ENCODE measurements around the gene KCNH2.

The KCNH2 gene

DNA sequence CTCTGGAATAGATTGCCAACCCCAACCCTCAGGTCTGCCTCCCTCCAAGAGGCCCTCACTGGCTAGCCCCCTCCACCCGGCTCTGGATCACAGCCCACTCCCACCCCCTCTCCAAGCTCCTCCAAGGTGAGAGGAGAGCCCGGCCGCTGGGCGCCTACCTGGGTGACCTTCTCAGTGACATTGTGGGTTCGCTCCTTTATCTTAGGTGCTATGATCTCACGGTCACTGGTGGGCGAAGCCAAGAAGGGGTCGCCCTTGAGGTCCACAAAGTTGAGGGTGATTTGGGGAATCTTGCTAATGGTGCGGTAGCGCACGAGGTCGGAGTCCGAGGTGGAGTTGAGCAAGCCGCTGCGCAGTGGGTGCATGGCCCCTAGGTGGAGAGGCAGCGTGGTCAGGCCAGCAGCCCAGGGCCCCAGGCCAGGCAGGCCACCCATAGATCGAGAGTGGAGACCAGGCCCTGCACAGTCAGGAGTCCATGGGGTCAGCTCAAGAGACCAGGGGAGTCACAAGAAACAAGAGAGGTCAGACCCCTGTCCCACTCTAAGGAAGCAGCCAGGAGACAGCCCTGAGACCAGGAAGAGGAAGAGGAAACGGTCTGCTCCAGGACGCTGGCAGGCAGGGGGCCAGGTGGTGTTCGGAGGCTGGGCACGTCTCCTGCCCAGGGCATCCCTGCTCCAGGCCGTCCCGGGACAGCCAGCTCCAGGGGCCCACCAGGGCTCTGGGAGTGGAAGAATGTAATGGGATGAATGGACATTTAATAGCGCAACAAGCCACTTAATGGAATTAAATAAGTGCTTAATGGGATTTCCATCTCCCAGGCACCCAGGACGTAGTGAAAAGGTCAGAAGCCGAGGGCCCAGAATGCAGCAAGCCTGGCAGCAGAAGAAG is 20.7 kb downstream of the KCNH2 start:
- DNase-seq, result no peak

DNA sequence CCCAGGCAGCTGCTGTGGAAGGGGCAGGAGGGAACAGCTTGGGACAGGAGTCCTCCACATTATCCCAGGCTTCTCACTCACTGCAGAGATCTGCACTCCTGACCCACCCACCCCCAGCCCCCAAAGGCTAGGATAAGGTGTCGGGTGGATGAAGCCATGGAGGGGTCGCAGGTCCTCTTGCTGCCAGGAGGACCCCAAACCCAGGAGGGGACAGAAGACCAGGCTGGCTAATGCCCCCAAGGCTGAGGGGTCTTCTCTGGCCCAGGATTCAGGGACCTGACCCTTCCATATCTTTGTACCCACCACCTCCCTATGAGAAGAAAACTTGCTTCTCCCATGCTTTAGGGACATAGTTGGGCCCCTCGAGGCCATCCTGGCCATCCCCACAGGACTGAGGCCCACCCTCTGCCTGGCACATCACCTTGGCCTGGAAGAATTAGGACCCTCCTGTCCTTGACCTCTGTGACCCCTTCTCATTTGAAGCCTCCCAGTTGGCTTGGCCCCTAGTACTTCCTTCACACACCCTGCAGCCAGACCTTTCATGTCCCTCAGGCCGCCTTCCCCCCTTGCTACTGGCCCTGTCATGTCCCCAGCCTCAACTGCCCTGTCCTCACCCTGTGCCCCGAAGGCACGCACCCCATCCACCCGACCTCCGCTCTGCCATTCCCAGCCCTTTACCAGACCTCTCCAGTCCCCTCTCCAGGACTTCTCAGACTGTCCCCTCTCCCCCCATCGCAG is 21.6 kb downstream of the KCNH2 start:
- no peak for DNase-seq

DNA sequence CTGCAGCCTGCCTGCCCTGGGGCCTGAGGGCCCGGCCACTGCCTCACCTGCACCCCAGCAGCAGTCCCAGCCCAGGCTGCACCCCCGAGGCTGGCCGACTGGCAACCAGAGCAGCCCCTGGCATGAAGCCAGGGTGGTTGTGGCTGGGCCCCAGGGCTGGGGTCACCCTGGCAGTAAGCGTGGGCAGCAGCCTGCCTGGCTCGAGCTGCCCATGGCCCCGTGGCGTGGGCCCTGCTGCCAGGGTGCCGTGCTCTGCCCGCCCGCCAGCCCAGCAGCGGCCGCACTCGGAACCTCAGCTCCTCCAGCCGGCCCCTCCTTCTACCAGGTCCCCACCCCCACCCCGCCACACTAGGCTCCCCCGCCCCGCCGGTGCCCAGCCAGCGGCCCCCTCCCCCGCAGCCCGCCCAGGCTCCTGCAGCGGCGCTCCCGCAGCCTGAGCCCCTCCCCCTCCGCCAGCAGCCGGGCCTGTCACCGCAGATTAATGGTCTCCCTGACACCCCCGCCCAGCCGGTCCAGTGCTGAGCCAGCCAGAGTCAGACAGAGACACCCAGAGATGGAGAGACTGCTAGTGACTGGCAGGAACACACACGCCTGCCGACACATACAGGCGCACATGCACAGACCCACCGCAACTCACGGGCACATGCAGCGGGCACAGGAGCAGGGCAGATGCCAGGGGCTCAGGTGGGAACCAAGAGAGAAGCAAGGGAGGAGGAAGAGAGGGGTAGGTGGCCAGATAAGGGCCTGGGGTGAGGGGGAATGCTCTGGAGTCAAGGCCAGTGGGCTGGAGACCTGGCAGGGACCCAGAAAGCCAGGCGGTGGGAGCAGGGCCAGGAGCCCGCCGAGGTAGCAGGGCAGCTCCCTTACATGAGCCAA is 22.4 kb downstream of the KCNH2 start:
- no peak for DNase-seq

DNA sequence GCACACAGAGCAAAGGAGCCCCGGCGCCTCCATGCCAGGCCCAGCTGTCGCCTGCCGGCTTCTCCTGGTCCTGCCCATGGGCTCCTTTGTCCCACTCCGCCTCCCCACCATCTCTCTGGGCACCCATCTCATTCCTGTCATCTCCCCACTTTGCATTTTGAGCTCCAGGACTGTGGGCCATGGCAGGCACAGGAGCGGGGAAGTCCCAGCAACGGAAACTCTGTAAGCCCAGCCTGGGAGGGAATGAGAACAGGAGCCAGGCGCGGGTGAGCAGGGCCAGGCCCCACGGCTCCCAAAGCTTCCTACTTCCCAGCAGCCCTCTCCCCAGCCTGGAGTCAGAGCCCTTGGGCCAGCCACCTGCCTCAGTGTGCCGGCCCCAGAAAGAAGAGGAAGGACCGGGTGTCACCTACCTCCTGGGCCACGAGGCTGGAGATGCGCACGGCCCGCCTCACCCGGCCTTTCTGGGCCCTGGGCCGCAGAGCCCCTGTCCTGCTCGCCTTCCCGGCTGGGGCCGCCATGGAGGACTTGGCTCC is 23.1 kb downstream of the KCNH2 start:
- DNase-seq, result no peak

DNA sequence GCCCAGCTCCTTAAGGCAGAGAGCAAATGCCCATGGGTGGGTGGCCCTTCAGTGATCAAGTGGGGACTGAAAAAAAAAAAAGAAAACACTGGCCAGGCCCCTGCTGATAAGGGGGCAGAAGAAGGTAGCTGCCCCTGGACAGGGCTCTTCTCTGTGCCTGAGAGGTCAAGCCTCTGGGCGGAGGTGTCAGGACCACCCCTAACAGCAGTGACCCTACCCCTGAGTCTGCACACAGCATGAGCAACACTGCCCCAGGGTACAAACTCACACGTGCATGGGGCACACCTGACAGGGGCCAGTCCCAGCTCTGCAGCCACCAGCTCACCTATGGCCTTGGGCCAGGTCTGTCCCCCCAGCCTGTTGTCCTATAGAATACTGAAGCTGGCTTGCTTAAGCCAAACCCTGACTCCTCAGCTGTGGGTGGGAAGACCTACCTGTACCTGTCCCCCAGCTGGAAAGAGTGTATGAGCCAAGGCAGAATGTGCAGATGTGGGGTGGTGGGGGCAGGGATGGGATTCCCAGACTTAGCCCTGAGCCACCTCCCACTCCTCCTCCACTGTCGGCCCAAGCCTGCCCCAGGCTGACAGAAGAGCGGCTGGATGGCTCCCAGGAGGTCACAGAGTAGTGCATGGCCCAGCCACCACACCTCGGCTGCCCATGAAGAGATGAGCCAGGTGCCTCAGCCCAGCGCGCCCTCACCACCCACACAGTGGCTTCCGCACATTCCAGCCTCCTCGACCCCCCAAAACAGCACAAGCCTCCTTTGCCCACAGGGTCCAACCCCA is 23.7 kb downstream of the KCNH2 start:
- no peak for DNase-seq

DNA sequence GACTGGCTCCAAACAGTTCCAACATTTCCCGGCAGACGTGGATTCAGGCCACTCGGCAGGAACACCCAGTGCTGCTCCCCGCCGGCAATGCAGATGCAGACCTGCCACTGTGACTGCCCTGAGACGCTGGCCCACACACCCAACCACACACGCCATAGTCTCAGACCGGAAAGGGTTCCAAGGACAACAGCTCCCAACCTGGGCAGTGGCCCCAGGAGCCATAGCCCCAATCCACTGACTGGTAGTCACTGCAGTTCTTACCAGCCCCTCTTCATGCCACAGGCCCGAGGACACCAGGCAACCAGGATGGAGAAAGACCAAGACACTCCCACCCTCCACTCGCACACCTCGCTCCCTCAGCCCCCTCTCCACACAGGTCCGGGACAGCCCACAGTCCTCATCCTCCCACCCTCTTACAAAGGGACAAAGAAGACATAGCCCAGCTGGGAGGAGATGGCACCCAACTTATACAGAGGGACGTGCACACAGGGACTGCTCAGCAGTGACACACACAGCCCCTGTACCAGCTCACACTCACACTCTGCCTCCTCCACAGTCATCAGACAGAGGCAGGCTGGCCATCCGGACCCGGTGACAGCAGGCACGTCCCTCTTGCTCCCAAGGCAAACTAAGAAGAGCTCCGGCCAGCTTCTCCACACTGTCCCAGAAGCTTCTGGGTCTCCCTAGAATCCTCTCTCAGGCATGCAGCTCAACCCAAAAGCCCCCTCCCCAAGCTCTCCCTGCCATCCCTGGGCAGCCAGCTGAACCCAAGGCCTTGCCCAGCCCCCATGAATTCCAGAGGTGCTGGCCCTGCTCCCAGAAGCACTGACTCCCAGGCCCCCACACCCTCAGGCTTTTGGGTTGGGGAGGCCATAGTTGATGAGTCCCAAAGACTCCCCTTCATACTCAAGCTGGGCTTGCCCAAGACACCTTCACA is 24.8 kb downstream of the KCNH2 start:
- no peak for DNase-seq

DNA sequence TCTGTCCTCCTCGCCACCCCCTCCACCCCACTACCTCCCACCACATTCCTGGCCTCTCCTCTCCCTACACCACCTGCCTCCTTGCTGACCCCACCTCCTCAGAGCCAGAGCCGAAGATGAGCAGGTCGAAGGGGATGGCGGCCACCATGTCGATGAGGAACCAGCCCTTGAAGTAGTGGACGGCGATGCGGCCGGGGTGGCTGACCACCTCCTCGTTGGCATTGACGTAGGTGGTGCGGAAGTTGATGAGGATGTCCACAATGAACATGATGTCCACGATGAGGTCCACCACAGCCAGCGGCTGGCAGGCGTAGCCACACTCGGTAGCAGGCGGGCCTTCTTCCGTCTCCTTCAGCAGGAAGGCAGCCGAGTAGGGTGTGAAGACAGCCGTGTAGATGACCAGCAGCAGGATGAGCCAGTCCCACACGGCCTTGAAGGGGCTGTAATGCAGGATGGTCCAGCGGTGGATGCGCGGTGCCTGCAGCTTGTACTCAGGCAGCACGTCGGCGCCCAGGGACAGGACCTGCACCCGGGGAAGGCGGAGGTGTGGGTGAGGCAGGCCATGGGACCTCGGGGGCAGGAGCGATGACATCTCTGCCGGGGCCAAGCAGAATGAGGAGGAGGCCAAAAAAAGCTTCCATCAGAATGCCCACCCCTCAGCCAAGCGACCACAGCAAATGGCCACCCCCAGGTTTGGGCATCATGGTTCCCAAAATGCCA is 25.6 kb downstream of the KCNH2 start:
- no peak for DNase-seq

DNA sequence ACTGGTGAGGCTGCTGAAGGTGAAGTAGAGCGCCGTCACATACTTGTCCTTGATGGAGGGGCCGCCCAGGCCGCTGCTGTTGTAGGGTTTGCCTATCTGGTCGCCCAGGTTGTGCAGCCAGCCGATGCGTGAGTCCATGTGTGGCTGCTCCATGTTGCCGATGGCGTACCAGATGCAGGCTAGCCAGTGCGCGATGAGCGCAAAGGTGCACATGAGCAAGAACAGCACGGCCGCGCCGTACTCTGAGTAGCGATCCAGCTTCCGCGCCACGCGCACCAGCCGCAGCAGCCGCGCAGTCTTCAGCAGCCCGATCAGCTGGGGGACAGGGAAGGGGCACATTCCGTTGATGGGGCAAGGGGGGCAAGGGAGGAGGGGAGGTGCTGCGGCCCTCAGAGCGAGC is 26.6 kb downstream of the KCNH2 start:
- DNase-seq, result no peak

DNA sequence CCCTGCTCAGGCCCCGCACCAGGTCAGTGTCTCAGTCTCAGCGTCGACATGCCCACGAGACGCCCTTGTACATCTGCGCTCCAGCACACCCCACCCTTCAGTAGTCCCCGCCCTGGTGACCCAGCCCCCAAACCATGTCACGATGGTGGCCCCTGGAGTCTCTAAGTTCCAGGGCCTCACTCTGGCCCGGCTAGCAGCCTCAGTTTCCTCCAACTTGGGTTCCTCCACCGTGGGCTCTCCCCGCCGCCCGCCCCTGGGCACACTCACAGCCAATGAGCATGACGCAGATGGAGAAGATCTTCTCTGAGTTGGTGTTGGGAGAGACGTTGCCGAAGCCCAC is 27.0 kb downstream of the KCNH2 start:
- DNase-seq, result no peak

DNA sequence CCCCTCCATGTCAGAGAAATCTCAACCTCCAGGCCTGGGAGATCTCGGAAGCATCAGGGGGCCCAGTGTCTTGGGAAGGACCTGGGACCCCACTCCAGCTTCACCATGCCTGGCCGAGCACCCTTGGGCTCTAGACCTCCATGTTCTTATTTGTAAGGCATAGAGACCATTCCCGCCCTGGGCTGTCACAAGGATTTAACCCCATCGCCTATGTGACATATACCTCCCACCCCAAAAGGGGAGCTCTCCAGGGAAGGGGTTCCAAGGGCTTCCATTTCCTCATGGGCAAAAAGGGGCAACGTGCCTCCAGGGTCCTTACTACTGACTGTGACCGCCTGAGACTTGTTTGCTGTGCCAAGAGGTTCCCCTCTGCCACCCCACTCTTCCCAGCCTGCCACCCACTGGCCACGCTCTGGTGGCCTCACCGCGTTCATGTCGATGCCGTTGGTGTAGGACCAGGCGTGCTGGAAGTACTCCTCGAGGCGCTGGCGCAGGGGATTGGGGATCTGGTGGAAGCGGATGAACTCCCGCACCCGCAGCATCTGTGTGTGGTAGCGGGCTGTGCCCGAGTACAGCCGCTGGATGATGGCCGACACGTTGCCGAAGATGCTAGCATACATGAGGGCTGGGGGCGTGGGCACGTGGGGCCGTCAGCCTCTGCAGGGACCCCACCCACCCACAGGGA is 27.5 kb downstream of the KCNH2 start:
- no peak for DNase-seq

DNA sequence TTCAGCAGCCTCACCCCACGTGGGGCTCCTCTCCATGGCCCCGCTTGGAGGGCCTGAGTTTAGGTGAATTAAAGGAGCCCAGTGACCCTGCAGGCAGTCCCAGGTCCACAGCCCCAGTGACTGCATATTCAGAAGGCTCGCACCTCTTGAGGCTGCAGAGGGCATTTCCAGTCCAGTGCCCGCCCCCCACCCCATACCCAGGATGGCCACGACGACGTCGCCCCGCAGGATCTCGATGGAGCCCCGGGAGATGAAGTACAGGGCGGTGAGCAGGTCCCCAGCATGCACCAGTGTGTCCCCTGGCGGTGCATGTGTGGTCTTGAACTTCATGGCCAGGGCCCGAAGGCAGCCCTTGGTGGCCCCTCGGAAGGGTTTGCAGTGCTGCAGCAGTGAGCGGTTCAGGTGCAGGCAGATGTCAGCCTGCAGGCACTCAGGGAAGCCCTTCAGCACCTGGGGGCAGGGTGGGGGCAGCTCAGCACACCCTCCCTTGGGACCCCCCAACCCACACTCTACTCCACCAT is 28.1 kb downstream of the KCNH2 start:
- no peak for DNase-seq

DNA sequence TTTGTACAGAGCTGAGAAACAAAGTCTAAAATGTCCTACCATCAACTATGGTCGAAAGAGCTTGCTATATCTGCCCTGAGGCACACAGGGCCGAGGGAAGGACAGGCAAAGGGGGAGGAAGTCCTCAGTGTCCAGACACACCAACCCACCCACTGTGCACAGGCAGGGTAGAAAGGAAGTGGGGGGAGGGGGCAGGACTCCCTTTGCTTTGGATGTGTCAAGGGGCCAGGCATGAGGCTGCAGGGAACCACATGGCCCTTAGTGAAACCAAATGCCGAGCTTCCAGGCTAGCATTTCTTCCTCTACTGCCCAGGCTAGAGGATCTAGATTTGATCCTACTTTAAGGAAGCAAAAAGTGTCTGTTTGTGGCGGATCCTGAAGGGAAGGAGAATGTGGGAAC is 28.6 kb downstream of the KCNH2 start:
- DNase-seq, result no peak

DNA sequence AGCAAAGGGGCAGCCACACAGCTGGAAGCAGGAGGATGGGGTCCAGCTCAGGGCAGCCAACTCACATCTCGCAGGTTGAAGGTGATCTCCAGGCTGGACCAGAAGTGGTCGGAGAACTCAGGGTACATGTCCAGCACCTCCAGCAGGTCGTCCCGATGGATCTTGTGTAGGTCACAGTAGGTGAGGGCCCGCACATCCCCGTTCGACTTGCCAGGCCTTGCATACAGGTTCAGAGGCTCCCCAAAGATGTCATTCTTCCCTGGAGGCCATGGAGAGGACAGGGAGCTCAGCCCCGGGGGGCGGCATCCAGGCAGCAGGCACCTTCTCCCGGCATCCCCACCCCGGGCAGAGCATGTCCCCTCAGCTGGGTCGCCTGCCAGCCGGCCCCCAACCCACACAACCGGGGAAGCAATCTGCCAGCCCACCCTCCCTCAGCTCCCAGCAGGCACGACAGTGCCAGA is 29.3 kb downstream of the KCNH2 start:
- no peak for DNase-seq

DNA sequence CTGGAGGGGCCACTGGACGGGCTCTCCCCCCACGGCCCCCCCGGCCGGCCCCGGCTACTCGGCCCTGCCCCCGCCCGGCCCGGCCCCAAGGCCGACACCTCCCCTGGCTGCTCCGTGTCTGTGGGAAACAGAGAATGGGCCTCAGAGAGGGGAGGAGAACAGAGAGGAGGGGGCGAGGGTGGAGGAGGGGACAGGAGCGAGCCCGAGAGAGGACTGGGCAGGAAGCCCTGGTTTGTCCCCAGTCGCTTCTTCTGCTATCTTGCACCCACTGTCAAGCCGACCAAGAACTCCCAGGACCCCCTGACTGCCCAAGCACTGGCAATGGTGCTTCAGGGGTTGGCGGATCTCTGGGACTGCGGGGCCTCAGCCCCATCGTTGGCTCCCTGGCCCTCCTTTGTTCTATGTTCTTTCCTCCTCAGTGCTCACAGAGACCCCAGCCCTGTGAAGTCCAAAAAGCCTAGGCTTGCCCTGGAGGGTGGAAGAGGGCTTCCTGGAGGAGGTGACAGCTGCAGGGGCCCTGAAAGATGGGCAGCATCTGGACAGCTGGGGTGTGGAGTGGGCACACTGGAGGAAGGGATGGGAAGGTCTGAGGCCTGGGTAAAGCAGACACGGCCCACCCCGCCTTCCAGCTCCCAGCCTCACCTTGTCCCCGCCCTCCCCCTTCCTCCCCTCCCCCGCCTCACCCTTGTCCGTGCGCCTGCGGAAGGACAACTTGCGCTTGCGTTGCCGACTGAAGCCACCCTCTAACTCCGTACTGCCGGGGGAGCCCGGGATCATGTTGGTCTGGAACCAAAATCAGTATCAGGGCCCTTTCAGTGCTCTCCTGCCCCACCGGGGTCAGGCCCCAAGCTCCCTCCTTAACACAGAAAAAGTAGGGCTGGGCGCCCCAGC is 30.1 kb downstream of the KCNH2 start:
- no peak for DNase-seq

DNA sequence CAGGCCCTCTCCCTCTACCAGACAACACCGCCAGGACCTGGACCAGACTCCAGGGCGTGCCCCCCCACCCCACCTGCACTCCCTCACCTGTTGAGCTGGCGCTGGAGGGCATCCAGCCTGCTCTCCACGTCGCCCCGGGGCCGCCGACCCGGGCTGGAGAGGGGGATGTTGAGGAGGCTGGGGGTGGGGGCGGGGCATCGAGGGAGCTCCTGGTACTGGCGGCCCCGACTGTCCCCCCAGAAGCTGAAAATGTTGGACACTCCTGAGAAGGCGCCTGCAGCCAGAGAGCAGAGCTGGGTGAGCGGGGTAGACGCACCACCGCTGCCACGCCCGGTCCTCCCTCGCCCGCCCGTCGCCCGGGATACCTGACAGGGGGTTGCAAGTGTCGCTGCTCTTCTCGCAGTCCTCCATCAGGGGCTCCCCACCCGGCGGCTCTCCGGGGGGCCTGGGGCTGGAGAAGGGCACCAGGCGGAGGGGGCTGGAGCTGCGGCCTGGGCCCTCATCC is 30.8 kb downstream of the KCNH2 start:
- DNase-seq, result no peak

DNA sequence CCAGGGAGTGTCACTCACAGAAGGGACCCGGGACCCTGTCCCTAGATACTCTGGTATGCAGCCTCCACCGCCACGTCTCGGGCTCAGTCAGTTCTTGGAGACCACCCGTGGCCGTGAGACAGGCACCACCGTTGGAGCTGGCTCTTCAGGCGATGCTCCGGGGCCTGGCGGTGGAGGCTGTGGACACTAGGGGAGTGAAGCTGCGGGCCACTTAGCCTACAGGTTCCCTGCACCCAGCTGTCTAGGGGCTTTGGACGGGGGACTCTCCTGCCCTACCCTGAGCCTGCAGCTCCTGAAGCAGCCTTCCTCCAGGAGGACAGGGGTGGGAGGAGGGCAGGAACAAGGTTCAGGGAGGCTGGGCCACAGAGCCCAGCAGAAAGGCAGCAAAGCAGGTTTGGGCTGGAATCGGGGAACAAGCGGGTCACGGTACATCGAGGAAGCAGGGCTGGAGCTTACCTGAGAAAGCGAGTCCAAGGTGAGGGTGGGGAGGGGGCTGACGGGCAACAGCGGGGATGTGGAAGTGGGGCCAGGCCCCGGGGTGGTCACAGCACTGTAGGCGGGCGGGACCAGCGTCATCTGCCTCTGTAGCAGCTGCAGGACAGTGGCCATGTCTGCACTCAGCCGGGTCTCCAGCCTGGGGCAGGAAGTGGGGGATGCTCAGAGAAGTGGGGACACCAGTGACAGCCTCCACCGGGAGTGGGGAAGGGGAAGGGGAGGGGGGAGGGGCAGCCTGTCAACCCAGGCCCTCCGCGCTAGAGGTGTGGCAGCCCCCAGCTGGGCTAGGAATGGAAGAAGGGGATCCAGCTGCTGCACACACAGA is 31.5 kb downstream of the KCNH2 start:
- no peak for DNase-seq

DNA sequence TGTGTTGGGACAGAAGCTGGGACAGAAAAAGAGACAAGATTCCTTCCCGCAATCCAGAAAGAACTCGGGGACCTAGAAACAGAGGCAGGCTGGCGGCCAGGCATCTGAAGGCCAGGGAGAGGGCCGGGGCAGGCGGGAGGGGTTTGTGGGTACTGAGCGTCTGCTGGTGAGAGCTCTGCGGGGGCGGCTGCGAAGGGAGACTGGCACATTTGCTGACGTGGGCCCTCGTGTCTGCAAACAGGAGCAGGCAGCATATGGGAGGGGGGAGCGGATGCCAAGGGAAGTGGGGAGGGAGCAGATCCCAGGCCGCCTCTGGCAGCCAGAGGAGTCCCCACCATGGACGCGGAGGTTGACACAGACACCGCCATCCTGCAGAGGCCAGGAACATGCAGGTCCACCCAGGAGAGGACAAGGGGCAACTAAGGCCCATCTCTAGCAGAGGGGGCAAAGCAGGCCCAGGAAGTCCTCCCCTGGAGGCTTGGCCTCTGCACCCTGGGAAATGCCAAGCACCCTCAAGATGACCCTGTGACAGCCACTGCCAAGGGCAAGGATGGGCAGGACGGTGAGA is 32.2 kb downstream of the KCNH2 start:
- no peak for DNase-seq
